Subcutaneous adipose tissue (tissue), 4 donors: ENCODE measurements around the gene AATF. TPM values are rescaled to one million over a fixed set of nuclear protein-coding genes. Genes with fewer than 3 reads are reported as not detected.

Source experiments
- small RNA-seq: library from RNA; depleted of rRNA; stranded (forward); fragments of <200 nt; gene quantifications from one replicate; pipeline ENCODE3, GENCODE V24; 2016
- total RNA-seq, 4 donors: library from RNA; depleted of rRNA; stranded (reverse); fragments of >200 nt; gene quantifications; one replicate each; pipeline ENCODE4 v1.1.0, GENCODE V29; 2016
- TF ChIP-seq, protein P1 (sequence below): fragments of 450-650 bp; IDR thresholded peaks from one replicate; pipeline ENCODE4 v1.5.1; 2016; ENCODE audit warnings: low read depth, mild to moderate bottlenecking, control low read depth, antibody characterized with exemption, moderate library complexity

Gene AATF
- total RNA-seq, 4 donors from 2014 or later: 25.3 to 38.3 (median 29.1) TPM

DNA sequence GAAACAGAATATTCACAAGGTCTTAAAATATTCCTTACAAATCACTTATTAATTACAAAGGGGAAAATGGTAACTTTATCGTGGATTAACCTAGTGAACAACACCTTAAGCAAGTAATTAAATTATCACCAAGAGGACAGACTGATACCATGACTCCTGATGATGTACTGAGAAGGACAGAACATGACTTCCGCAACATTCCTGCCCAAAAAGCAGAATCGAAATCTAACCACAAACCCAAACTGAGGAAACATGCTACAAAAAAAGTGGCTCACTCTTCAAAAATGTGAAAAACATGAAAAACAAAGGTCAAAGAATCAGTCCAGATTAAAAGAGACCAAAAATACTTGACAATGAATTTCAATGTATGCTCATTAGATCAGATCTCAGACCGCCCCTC is 151.5 kb downstream of the AATF start:
- TF ChIP-seq, protein P1, sequence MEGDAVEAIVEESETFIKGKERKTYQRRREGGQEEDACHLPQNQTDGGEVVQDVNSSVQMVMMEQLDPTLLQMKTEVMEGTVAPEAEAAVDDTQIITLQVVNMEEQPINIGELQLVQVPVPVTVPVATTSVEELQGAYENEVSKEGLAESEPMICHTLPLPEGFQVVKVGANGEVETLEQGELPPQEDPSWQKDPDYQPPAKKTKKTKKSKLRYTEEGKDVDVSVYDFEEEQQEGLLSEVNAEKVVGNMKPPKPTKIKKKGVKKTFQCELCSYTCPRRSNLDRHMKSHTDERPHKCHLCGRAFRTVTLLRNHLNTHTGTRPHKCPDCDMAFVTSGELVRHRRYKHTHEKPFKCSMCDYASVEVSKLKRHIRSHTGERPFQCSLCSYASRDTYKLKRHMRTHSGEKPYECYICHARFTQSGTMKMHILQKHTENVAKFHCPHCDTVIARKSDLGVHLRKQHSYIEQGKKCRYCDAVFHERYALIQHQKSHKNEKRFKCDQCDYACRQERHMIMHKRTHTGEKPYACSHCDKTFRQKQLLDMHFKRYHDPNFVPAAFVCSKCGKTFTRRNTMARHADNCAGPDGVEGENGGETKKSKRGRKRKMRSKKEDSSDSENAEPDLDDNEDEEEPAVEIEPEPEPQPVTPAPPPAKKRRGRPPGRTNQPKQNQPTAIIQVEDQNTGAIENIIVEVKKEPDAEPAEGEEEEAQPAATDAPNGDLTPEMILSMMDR: no peak

DNA sequence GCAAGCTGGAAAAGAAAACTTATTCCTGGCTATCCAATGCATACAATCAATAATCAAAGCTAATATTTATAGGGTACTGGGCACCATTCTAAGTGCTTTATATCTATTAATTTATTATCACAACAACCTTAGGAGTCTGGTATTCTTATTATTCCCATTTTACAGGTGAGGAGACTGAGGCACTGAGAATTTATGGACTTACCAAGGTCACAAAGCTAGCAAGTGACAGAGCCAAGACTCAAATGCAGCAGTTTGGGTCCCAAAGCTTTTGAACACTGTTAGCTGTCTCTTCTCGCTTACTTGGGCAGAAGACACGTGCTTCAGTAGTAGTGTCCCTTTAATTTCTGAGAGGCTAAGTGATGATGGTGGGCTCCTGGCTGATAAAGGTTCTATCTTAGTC is 152.6 kb downstream of the AATF start:
- TF ChIP-seq, protein P1: no peak

DNA sequence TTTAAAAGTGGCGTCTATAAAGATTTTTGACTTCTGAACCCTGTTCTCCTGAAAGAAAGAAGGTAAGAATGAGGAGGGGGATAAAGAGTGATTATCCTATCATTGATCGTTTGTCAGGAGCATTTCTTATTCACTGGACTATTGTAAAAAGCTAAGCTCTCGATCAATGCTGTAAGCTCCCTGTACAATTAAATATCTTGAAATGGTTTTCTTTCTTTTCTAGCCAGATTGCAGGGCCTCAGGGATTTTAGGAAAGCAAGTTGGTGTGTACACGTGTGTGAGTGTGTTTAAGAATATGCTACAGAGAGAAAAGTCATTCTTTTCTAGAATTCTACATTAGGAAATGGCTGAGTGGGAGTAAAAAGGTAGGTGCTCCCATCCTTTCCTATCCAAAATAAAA is 154.5 kb downstream of the AATF start:
- TF ChIP-seq, protein P1: no peak

DNA sequence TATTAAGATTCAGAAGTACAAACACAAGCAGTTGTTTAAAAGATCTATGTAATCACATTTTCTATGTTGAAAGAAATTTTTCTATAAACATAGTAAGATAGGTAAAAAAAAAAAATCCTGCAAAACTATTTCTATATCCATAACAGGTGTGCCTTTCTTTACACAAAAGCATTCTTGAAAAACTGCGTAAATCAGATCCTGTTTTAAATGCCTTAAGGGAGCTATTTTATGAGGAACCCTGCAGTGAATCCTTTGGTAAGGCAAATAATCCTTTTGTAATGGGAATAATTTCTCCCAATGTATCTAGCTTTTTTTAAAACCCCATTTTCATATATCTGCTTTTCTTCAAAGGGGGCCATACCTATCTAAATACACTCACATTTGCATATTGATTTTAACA is 157.3 kb downstream of the AATF start:
- TF ChIP-seq, protein P1: no peak

Small RNAs within 50 kb of the gene (small RNA-seq; reads per million reads assigned to genes)
- not detected for gene AC243773.2
- not detected for gene MIR2909

Other genes starting within 250 kb of the AATF start
- not detected for gene LHX1, start 11.5 kb upstream of the AATF start, total RNA-seq